Body of pancreas (tissue), 4 donors: ENCODE results near the gene MAP3K13. TPM values are rescaled to one million over a fixed set of nuclear protein-coding genes. Genes with fewer than 3 reads are reported as not detected.
A peak's percentile ranks its signal among the peaks of the same experiment; 100 is the strongest.
"Not testable (repeated sequence)": the region's sequence is repeated elsewhere in the genome, so short reads cannot be mapped to it uniquely, and the experiment has no call there.

Source experiments
- ATAC-seq: fragments of 150-250 bp; one replicate; pipeline ENCODE4 v1.9.1; 2016
- DNase-seq, 4 donors: peaks; one replicate each; pipeline ENCODE4 v3.0.0-alpha.2; 2019
- H3K27ac ChIP-seq, 4 donors: fragments of 200-600 bp; sonication (generic); 1 replicate in 3 of 4; 2 replicates in 1 of 4; pipeline versions ENCODE4 v1.5.1 to v1.6.1; 2016 to 2019; ENCODE audit warnings: mild to moderate bottlenecking in 1 of 4, mixed read lengths in 1 of 4, moderate library complexity in 1 of 4
- H3K27me3 ChIP-seq, 2 donors: fragments of 200-600 bp; sonication (generic); one replicate each; pipeline ENCODE4 v1.6.0; 2016; ENCODE audit warnings: mild to moderate bottlenecking in 1 of 2
- H3K36me3 ChIP-seq, 2 donors: fragments of 200-600 bp; sonication (generic); replicated peaks in 1 of 2; 2 replicates each; pipeline ENCODE4 v1.5.1; 2016; ENCODE audit warnings: low read depth in 2 of 2; ENCODE audit not compliant: insufficient read depth in 1 of 2
- H3K4me1 ChIP-seq: fragments of 200-600 bp; sonication (generic); one replicate; pipeline ENCODE4 v1.6.0; 2016
- H3K4me3 ChIP-seq, 2 donors: fragments of 200-600 bp; sonication (generic); 1 replicate in 1 of 2; 2 replicates in 1 of 2; pipeline ENCODE4 v1.5.1; 2016 to 2019
- H3K9me3 ChIP-seq, 3 donors: fragments of 200-600 bp; sonication (generic); 1 replicate in 2 of 3; 2 replicates in 1 of 3; pipeline ENCODE4 v1.5.1; 2016
- POLR2A ChIP-seq, 3 donors: fragments of 450-650 bp; IDR thresholded peaks; one replicate each; pipeline ENCODE4 v1.6.1; 2016; ENCODE audit warnings: antibody characterized with exemption in 3 of 3, mild to moderate bottlenecking in 2 of 3
- WGBS, 2 donors: methylation state at CpG; one replicate each; pipeline ENCODE4 v1.1.5; 2017; 5-methylcytosine and 5-hydroxymethylcytosine counted together
- intact Hi-C: fragments of 100-400 bp; cut with DNase I; formaldehyde crosslinking; loops from one replicate; pipeline ENCODE4 v1.15.1; 2023
- total RNA-seq, 2 donors: library from RNA; depleted of rRNA; stranded (reverse); fragments of >200 nt; gene quantifications; one replicate each; pipeline ENCODE4 v1.1.0, GENCODE V29; 2016
- TF ChIP-seq, protein P1 (sequence below), 7 experiments: fragments of 450-650 bp in 4 of 7; fragments of 200-600 bp in 3 of 7; sonication (generic) in 3 of 7; IDR thresholded peaks; one replicate each; pipeline ENCODE4 v1.5.1; 2016 to 2019; ENCODE audit warnings: antibody characterized with exemption in 7 of 7

MAP3K13 gene
- total RNA-seq, 2 donors from 2014 or later: 20.0 to 27.4 TPM

DNA sequence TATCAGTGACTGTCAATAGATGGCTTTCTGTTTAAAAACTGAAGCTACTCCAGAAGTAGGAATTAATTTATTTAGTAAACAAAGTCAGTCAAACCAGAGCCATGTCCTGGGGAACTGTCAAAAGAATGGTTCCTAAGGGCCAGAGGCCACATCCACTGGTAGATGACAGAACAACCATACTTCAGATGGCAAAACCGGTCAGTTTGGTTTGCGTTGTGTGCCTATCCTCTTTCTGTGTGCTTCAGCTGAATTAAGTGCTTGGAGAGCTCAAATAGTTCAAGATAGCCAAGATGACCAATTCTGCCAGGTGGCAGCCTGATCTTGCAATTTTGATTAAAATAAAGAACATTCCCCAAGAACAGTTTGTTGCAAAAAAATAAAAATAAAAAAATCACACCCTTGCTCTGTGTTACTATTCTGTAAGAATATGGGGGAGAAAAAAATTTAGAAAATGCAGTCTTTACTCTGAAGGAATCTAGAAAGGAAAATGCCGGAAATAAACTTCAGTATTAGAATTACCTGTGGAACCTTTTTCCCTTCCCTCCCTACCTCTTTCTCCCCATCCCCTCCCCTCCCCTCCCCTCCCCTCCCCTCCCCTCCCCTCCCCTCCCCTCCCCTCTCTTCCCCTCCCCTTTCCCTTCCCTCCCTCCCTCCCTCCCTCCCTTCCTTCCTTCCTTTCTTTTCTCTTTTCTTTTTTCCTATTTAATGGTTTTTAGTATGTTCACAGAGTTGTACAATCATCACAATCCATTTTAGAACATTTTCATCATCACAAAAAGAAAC lies 2.5 kb downstream of the MAP3K13 start:
- intact Hi-C loops: no loop called here
- no peaks in the 10 kb centered on the region for H3K27me3 ChIP-seq
- H3K36me3 ChIP-seq: no peaks in the 10 kb centered on the region
- 31 to 37% methylated on average over 3 of the region's 3 CpGs for WGBS, 2 donors
- H3K4me1 ChIP-seq: peaks cover 36% of the 10 kb centered on the region
- H3K4me3 ChIP-seq: no peak overlapping the region
- DNase-seq (peak; percentile 54 to 69 (median 62)), ATAC-seq (no peak)
- no peaks in the 10 kb centered on the region for H3K9me3 ChIP-seq
- TF ChIP-seq, protein P1, sequence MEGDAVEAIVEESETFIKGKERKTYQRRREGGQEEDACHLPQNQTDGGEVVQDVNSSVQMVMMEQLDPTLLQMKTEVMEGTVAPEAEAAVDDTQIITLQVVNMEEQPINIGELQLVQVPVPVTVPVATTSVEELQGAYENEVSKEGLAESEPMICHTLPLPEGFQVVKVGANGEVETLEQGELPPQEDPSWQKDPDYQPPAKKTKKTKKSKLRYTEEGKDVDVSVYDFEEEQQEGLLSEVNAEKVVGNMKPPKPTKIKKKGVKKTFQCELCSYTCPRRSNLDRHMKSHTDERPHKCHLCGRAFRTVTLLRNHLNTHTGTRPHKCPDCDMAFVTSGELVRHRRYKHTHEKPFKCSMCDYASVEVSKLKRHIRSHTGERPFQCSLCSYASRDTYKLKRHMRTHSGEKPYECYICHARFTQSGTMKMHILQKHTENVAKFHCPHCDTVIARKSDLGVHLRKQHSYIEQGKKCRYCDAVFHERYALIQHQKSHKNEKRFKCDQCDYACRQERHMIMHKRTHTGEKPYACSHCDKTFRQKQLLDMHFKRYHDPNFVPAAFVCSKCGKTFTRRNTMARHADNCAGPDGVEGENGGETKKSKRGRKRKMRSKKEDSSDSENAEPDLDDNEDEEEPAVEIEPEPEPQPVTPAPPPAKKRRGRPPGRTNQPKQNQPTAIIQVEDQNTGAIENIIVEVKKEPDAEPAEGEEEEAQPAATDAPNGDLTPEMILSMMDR (IDR thresholded peaks at IDR 0.05): no peak
- TF ChIP-seq POLR2A (IDR thresholded peaks at IDR 0.05): no peak
- H3K27ac ChIP-seq: peak overlapping the region in 2 of 4 donors; percentile 13 to 34

DNA sequence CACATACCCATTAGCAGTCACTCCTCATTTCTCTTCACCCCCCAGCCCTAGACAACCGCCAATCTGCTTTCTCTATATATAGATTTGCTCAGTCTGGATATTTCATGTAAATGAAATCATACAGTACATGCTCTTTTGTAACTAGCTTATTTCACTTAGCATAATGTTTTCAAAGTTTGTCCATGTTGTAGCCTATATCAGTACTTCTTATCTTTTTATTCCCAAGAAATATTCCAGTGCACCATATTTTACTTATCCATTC lies 3.1 kb downstream of the MAP3K13 start:
- DNase-seq (no peak), ATAC-seq (no peak)
- H3K4me3 ChIP-seq: no peak overlapping the region
- no peaks in the 10 kb centered on the region for H3K27me3 ChIP-seq
- no peaks in the 10 kb centered on the region for H3K36me3 ChIP-seq
- no peaks in the 10 kb centered on the region for H3K9me3 ChIP-seq
- WGBS, 2 donors: 88 to 92% methylated on average over 1 of the region's 1 CpG
- TF ChIP-seq POLR2A (IDR thresholded peaks at IDR 0.05): no peak
- TF ChIP-seq, protein P1 (IDR thresholded peaks at IDR 0.05): no peak
- intact Hi-C loops: no loop called here
- H3K4me1 ChIP-seq: peaks cover 37% of the 10 kb centered on the region
- H3K27ac ChIP-seq: no peak overlapping the region

DNA sequence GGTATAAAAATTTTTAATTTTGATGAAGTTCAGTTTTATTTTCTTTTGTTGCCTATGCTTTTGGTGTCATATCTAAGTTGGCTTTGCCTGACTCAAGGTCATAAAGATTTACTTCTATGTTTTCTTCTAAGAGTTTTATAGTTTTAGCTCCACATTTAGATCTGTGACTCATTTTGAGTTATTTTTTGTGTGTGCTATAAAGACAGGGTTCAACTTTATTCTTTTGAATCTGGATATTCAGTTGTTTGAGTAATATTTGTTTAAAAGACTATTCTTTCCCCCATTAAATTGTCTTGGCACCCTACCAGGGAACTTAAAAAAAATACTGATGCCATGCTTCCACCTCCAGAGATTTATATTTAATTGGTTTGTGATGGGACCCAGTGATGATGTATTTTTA lies 4.0 kb downstream of the MAP3K13 start:
- no peak for TF ChIP-seq POLR2A (IDR thresholded peaks at IDR 0.05)
- TF ChIP-seq, protein P1 (IDR thresholded peaks at IDR 0.05): no peak

DNA sequence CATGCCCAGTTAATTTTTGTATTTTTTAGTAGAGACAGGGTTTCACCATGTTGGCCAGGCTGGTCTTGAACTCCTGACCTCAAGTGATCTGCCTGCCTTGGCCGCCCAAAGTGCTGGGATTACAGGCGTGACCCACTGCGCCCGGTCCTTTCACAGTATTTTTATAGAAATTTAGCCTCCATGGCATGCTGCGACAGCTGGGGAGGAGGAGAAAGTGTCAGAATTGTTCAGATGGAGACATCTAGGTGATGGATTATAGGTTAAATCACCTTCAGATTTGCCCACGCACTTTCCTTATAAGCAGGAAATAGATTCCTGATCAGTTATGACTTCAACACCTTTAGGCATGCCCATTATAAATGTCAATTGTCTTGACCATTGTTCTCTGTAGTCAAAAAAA lies 7.4 kb downstream of the MAP3K13 start:
- H3K9me3 ChIP-seq, DNase-seq, H3K27me3 ChIP-seq, H3K27ac ChIP-seq, H3K36me3 ChIP-seq, intact Hi-C loops, ATAC-seq, H3K4me3 ChIP-seq: not testable (repeated sequence)
- WGBS, 2 donors: 78 to 84% methylated on average over 6 of the region's 6 CpGs
- peaks cover 32% of the 10 kb centered on the region for H3K4me1 ChIP-seq

More for the DNA sequence above, 4.0 kb downstream of the MAP3K13 start:
- Histone ChIP-seq H3K9me3 (no peaks in the 10 kb centered on the region), H3K4me1 (peaks cover 40% of the 10 kb centered on the region), H3K4me3 (no peak overlapping the region), H3K27ac (no peak overlapping the region), H3K27me3 (no peaks in the 10 kb centered on the region), H3K36me3 (no peaks in the 10 kb centered on the region)
- intact Hi-C loops: no loop called here
- ATAC-seq (no peak), DNase-seq (no peak)

DNA sequence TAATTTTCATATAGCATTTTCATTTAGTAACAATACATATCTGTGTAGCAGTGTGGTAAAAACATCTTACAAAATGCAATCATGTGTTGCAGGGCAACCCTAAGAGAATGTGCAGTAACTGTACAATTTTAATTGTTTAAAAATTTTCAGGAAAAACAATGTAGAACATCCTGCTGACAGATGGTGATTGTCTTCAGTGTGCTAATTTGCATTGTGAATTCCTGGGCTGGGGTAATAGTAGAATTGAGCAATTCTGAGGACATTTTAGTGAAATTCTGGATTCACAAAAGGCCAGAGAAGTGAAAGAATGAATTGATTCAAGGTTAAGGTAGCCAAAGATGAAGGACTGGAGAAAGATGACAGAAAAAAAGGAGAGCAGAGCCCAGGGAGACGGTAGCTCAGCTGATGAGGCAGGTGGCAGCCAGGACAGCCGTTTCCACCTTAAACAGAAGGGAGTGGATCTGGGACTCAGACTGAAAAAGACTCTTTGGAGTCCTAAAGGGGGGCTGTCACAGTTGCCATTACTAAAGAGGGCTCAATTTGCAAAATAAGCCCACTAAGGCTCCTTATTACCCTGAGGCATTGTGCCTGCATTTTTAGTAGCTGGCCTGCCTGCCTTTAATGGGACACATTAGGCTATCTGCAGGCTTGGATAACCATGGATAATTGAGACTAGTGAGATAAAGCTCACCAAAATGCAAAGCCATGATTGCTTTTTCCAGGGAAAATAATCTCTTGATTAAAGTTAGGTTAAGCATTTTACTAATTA lies 8.6 kb downstream of the MAP3K13 start:
- DNase-seq: no peak
- H3K27ac ChIP-seq: no peak overlapping the region
- no peak for ATAC-seq
- H3K4me1 ChIP-seq: peaks cover 24% of the 10 kb centered on the region
- no peaks in the 10 kb centered on the region for H3K36me3 ChIP-seq
- intact Hi-C loops: no loop called here
- H3K27me3 ChIP-seq: no peaks in the 10 kb centered on the region
- 31 to 58% methylated on average over 1 to 2 of the region's 2 CpGs for WGBS, 2 donors
- no peak for TF ChIP-seq POLR2A (IDR thresholded peaks at IDR 0.05)
- TF ChIP-seq, protein P1 (IDR thresholded peaks at IDR 0.05): no peak
- no peaks in the 10 kb centered on the region for H3K9me3 ChIP-seq
- no peak overlapping the region for H3K4me3 ChIP-seq
